CD4-positive, alpha-beta T cell treated with Interleukin-15 for 4 hours (primary cell): ENCODE results near the gene FAM110D.
A peak's percentile ranks its signal among the peaks of the same experiment; 100 is the strongest.

Experiments used
- DNase-seq: peaks from one replicate; pipeline ENCODE4 v3.0.0-alpha.2; 2020; ENCODE audit warnings: low spot score

Gene FAM110D

DNA sequence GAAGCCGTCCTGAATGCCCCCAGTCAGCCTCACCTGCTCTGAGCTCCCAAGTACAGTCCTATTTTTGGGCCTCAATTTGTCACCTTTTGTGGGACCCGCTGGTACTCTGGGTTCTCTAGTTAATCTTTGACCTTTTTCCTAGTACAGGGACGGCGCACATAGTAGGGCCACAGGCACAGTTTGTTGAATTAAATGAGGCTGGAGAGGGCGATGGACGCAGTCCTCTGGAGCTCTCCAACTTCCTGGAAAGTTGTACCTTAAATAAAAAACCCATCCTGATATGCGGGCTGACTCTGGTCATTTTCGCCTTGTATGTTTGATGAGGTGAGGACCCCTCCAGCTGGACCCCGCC, 4.8 kb downstream of the FAM110D start:
- DNase-seq = no peak

DNA sequence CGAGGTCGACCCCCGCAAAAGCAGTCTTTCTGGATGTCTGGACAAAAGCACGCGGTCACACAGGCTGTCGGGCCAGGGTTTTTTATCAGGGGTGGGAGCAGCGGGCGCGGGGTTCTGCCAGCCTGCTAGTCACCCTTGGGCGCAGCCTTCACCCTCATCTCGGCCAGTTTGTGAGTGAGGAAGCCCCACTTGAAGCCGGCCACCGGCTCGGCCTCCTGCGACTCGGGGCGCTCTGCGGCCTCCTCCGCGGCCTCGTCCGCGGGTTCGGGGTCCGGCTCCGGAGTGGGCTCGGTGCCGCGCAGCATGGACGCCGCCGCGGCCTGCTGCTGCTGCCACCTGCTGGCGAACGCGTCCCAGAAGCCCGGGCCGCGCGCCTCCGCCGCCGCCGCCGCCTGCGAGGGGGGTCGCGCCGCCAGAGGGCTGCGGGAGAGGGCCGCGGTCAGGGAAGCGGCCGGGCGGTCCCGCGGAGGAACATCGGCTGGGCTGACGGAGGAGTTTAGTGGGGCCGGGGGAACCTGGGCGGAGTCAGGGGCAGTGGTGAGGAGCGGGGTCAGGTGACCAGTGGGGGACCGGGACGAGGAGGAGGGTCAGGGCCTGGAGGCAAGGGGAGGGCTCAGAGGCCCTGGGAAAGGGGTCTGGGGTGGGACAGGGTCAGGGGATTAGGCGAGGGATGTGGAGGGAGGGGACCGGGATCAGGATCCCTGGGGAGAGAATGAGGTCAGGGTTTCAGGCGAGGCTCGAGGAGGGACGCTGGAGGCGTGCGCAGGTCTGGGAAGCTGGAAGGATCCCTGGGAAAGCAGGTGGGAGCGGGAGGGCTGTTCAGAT, 5.4 kb downstream of the FAM110D start:
- peak; percentile 34 for DNase-seq

GRCh38 chr1:26164861-26165842, 6.3 kb downstream of the FAM110D start:
- no peak for DNase-seq

- DNase-seq = no peak
Measured at GRCh38 chr1:26166719-26167281, 7.9 kb downstream of the FAM110D start.

- no peak for DNase-seq
Measured at GRCh38 chr1:26168410-26169197, 9.7 kb downstream of the FAM110D start, which contains the start of gene C1orf232. C1orf232 (minus strand) TSS chr1:26168963; CDS start chr1:26168499, 464 bp downstream.

- DNase-seq = no peak
Measured at GRCh38 chr1:26169198-26169554, 10.3 kb downstream of the FAM110D start.

DNA sequence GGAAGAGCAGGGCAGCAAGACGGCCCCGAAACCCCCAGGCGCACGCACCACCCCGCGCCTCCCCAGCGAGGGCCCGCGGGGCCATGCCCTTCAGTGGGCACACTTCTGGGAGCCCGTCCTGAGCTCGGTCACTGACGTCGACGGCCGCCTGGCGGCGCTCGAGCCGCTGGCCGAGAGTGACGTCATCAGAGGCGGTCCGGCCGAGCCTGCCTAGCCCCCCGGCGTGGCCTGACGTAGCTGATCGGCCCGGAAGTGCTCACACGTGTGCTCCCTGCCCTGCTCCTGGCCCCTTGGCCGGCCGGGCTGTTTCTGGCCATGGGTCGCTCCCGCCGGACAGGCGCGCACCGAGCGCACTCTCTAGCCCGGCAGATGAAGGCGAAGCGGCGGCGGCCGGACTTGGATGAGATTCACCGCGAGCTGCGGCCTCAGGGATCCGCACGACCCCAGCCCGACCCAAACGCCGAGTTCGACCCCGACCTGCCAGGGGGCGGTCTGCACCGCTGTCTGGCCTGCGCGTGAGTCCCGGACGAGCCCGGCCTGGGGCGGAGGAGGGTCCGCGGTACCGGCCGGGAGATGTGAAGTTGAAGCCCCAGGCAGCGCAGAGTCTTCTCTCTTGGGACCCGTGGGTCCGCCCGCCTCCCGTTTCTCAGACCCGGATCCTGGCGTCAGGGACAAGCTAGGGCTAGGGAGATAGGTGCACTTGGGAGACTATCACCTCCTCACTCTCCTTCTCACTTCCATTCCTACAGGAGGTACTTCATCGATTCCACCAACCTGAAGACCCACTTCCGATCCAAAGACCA, 11.0 kb downstream of the FAM110D start, which contains the start of gene ZNF593:
TSS of gene ZNF593 (plus strand) at position 240 of the 803 bp plus-strand sequence. CDS start at position 316, 76 bp downstream.
- peak; percentile 88 for DNase-seq

DNA sequence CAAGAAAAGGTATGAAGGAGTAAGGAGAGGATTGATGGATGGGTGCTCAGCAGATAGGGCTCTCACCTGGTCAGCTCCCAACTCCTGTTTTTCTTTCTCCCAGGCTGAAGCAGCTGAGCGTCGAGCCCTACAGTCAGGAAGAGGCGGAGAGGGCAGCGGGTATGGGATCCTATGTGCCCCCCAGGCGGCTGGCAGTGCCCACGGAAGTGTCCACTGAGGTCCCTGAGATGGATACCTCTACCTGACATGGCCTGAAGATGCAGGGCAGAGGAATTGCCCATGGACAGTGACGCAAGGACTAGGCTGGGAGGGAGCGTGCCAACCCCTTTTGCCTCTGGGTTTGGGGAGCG, 11.6 kb downstream of the FAM110D start:
- DNase-seq = no peak

DNA sequence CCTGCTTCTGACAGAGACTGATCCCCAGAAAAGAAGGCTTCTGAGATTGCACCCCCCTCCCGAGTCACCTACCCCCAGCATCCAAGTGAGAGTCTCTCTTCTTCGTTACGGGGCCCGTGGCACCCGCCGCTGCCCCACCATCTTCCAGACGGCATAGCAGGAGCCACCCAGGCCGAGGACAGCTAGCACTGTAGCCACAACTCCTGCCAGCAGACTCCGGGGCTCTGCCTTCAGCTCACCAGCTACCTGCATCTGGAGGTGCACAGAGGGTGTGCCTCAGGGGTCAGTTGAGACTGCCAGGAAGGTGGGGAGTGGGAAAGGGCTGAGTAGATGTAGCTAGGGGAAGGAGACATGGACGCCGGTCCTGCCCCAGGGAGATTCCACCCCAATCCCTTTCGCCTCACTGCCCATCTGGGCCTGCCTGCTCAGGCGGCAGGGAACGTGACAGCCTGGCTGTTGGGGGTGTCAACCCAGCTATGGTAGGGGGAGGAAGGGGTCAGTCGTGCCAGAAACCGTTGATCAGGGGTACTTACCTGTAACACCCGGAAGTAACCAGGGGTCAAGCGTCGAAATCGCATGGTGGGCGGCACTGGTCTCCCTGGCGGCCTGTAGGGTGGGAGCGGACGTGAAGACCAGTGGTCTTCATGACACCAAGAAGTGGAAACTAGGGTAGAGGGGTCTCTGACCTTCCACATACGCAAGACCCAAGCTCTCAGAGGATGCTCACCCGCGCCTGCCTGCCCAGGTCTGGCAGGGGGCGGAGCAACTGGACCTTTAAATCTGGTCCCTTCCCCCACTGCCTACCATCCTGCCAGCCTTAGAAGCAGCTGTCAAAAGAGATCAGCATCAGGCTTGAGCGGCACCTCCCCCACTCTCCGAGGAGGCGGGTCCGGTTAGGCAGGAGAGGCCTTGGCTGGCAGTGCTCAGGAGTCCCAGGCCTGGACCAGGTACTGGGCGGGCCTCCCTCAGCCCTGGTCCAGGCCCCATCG, 12.5 kb downstream of the FAM110D start, which contains the start of gene ZNF593OS:
TSS of gene ZNF593OS (minus strand) at position 749 of the 989 bp plus-strand sequence. CDS start at position 578, 171 bp downstream.
- DNase-seq = no peak

GRCh38 chr1:26175346-26175745, 16.5 kb downstream of the FAM110D start:
- DNase-seq = no peak

- no peak for DNase-seq
Measured at GRCh38 chr1:26177182-26177684, 18.4 kb downstream of the FAM110D start, which contains the start of gene CNKSR1. CNKSR1 (plus strand) TSS chr1:26177491; CDS start chr1:26177548, 57 bp downstream.

DNA sequence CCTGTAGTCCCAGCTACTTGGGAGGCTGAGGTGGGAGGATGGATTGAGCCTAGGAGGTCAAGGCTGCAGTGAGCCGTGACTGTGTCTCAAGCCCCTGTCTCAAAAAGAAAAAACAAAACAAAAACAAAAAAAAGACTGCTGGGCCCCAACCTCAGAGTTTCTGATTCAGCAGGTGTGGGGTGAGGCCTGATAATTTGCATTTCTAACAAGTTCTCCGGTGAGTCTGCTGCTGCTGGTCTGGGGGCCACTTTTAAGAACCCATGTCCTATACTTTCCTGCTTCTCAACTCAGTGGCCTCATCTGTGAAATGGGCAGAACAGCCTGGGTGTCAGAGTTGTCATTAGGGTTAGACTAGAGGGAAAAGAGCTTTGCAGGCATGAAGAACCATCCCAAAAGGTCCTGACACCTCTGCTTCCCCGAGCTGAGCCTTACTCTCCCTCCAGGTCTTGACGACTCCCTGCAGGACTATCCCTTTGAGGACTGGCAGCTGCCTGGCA, 21.2 kb downstream of the FAM110D start:
- DNase-seq = no peak

DNA sequence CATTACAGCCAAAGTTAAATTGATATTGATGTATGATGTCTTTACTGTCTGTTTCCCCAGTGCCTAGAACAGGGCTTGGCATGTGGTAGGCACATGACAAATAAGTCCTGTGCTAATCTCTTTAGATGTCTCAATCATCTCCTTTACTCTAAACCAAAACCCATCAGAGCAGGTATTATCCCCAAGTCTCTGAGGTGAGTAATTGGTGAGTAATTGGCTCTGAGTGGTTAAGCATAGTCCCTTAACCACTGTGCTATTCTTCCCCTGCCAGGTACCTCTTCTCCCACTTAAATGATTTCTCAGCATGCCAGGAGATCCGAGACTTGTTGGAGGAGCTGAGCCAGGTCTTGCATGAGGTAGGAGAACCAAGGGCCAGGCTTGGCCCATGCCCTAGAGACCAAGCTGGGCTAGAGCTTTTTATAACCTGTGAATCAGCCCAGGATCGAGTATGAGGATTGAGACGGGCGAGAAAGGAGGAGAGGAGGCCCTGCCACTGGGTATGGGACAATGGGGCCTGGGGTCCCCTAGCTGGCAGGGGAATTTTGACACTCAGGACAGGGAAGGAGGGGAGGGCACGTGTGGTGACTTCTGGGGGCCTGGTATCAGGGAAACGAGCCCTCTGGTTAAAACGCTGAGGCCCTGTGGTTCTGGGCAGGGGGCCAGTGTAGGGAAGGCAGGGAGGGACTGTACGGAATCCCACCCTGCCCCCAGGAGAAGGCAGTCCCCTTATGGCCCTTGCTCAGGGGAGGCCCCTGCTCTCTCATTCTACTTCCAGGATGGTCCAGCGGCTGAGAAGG, 22.9 kb downstream of the FAM110D start:
- DNase-seq = no peak

GRCh38 chr1:26182383-26182696, 23.5 kb downstream of the FAM110D start:
- no peak for DNase-seq

GRCh38 chr1:26184086-26184485, 25.2 kb downstream of the FAM110D start:
- no peak for DNase-seq

DNA sequence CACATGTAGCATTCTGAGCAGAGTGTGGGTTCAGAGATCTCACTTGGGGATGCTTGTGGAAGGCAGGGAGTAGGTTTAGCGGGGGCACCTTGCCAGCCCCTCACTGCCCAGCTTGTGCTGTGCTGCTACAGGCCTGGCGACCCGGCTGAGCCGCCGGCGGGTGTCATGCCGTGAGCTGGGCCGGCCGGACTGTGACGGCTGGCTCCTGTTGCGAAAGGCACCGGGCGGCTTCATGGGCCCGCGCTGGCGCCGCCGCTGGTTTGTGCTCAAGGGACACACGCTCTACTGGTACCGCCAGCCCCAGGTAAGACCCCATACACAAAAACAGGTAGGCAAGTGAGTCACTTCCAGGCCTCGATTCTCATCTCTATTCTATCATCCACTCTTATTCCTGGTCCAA, 26.0 kb downstream of the FAM110D start:
- no peak for DNase-seq

DNA sequence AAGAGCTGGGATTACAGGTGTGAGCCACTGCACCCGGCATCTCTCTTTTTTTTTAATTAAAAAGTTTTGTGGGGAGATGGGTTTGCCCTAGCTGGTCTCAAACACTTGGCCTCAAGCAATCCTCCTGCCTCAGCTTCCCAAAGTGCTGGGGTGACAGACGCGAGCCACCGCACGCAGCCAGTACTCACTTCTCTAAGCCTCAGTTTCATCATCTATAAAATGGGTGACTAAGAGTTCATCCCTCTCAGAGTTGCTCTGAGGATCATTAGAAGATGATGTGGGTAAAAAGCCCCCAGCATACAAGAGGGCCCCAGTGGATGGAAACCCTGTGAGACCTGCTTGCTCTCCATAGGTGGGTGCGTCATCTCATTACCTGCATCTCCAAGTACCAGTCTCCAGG, 29.0 kb downstream of the FAM110D start:
- no peak for DNase-seq

- DNase-seq = no peak
Measured at GRCh38 chr1:26188477-26188876, 29.6 kb downstream of the FAM110D start.
